Activated naive CD8-positive, alpha-beta T cell treated with anti-CD3 and anti-CD28 coated beads for 36 hours (primary cell): ENCODE results near the gene ADSS1. TPM values are rescaled to one million over a fixed set of nuclear protein-coding genes. Genes with fewer than 3 reads are reported as not detected.

Experiments used
- DNase-seq: peaks from one replicate; pipeline ENCODE4 v3.0.0; 2021
- H3K27ac Mint-ChIP-seq: one replicate; pipeline ENCODE4 v1.8.0; 2022; ENCODE audit warnings: mild to moderate bottlenecking, moderate library complexity, mixed read lengths
- H3K27me3 Mint-ChIP-seq: one replicate; pipeline ENCODE4 v1.8.0; 2022; ENCODE audit warnings: mild to moderate bottlenecking, mixed read lengths
- H3K36me3 Mint-ChIP-seq: one replicate; pipeline ENCODE4 v1.8.0; 2021; ENCODE audit warnings: mild to moderate bottlenecking, mixed read lengths
- H3K4me1 Mint-ChIP-seq: one replicate; pipeline ENCODE4 v1.8.0; 2021; ENCODE audit warnings: mixed read lengths
- H3K4me3 Mint-ChIP-seq: one replicate; pipeline ENCODE4 v1.8.0; 2022; ENCODE audit warnings: mild to moderate bottlenecking, moderate library complexity, mixed read lengths
- H3K9me3 Mint-ChIP-seq: one replicate; pipeline ENCODE4 v1.8.0; 2022; ENCODE audit warnings: mixed read lengths
- total RNA-seq, 2 experiments: library from RNA; stranded (reverse); gene quantifications; one replicate each; pipeline ENCODE4 v1.2.3, GENCODE V29; 2021

The ADSS1 gene
- total RNA-seq, 2 experiments from 2014 or later = 0.87 to 1.7 TPM

- no peak for DNase-seq
- Mint-ChIP-seq H3K27me3 (no peaks in the 10 kb centered on the region), H3K36me3 (peaks cover 25% of the 10 kb centered on the region), H3K9me3 (no peaks in the 10 kb centered on the region), H3K4me3 (peak overlapping the region; percentile 98), H3K4me1 (peaks cover 39% of the 10 kb centered on the region), H3K27ac (peak overlapping the region; percentile 89)
Observed at GRCh38 chr14:104752423-104752734, 28.4 kb downstream of the ADSS1 start.

- Mint-ChIP-seq H3K4me1 (peaks cover 39% of the 10 kb centered on the region), H3K27me3 (no peaks in the 10 kb centered on the region), H3K27ac (peak within 1 kb of the TSS; percentile 89), H3K36me3 (peaks cover 25% of the 10 kb centered on the region), H3K4me3 (peak within 1 kb of the TSS; percentile 98), H3K9me3 (no peaks in the 10 kb centered on the region)
- DNase-seq = peak; percentile 100
Observed at GRCh38 chr14:104752735-104753527, 28.9 kb downstream of the ADSS1 start, which contains the start of gene SIVA1. TSS of gene SIVA1 (plus strand) at chr14:104753147. CDS start at chr14:104753202, 55 bp downstream.

GRCh38 chr14:104753528-104754212 lies 29.6 kb downstream of the ADSS1 start:
- Mint-ChIP-seq H3K9me3 (no peaks in the 10 kb centered on the region), H3K27me3 (no peaks in the 10 kb centered on the region), H3K27ac (peak overlapping the region; percentile 89), H3K36me3 (peaks cover 25% of the 10 kb centered on the region), H3K4me3 (peak overlapping the region; percentile 98), H3K4me1 (peaks cover 39% of the 10 kb centered on the region)
- DNase-seq = no peak

- Mint-ChIP-seq H3K9me3 (no peaks in the 10 kb centered on the region), H3K27ac (peak overlapping the region; percentile 89), H3K4me1 (peaks cover 42% of the 10 kb centered on the region), H3K36me3 (peaks cover 29% of the 10 kb centered on the region), H3K27me3 (no peaks in the 10 kb centered on the region), H3K4me3 (peak overlapping the region; percentile 98)
- DNase-seq = no peak
Observed at GRCh38 chr14:104754213-104754851, 30.3 kb downstream of the ADSS1 start.

- no peaks in the 10 kb centered on the region for H3K9me3 Mint-ChIP-seq
- H3K4me3 Mint-ChIP-seq = peak overlapping the region; percentile 98
- no peak overlapping the region for H3K27ac Mint-ChIP-seq
- H3K4me1 Mint-ChIP-seq = peaks cover 42% of the 10 kb centered on the region
- peaks cover 29% of the 10 kb centered on the region for H3K36me3 Mint-ChIP-seq
- DNase-seq = no peak
- H3K27me3 Mint-ChIP-seq = no peaks in the 10 kb centered on the region
Observed at GRCh38 chr14:104755621-104756020, 31.6 kb downstream of the ADSS1 start.

GRCh38 chr14:104756477-104757237 lies 32.6 kb downstream of the ADSS1 start:
- Mint-ChIP-seq H3K27ac (peak overlapping the region; percentile 77), H3K9me3 (no peaks in the 10 kb centered on the region), H3K4me3 (peak overlapping the region; percentile 34), H3K36me3 (peaks cover 34% of the 10 kb centered on the region), H3K4me1 (peaks cover 42% of the 10 kb centered on the region), H3K27me3 (no peaks in the 10 kb centered on the region)
- no peak for DNase-seq

- peaks cover 37% of the 10 kb centered on the region for H3K36me3 Mint-ChIP-seq
- H3K4me3 Mint-ChIP-seq = peak overlapping the region; percentile 26
- H3K27me3 Mint-ChIP-seq = no peaks in the 10 kb centered on the region
- no peaks in the 10 kb centered on the region for H3K9me3 Mint-ChIP-seq
- peak overlapping the region; percentile 77 for H3K27ac Mint-ChIP-seq
- peaks cover 42% of the 10 kb centered on the region for H3K4me1 Mint-ChIP-seq
- DNase-seq = no peak
Observed at GRCh38 chr14:104757238-104757585, 33.2 kb downstream of the ADSS1 start.

- peaks cover 38% of the 10 kb centered on the region for H3K36me3 Mint-ChIP-seq
- peaks cover 42% of the 10 kb centered on the region for H3K4me1 Mint-ChIP-seq
- no peak overlapping the region for H3K4me3 Mint-ChIP-seq
- no peaks in the 10 kb centered on the region for H3K9me3 Mint-ChIP-seq
- peak overlapping the region; percentile 13 for H3K27ac Mint-ChIP-seq
- H3K27me3 Mint-ChIP-seq = no peaks in the 10 kb centered on the region
- DNase-seq = no peak
Observed at GRCh38 chr14:104757681-104758392, 33.8 kb downstream of the ADSS1 start.

GRCh38 chr14:104758981-104759969 lies 35.2 kb downstream of the ADSS1 start:
- no peaks in the 10 kb centered on the region for H3K9me3 Mint-ChIP-seq
- H3K27ac Mint-ChIP-seq = no peak overlapping the region

GRCh38 chr14:104765517-104765916 lies 41.5 kb downstream of the ADSS1 start:
- H3K27me3 Mint-ChIP-seq = no peaks in the 10 kb centered on the region
- H3K9me3 Mint-ChIP-seq = no peaks in the 10 kb centered on the region
- H3K4me3 Mint-ChIP-seq = no peak overlapping the region
- peaks cover 9% of the 10 kb centered on the region for H3K4me1 Mint-ChIP-seq
- peaks cover 16% of the 10 kb centered on the region for H3K36me3 Mint-ChIP-seq
- DNase-seq = no peak
- H3K27ac Mint-ChIP-seq = no peak overlapping the region

More at GRCh38 chr14:104758981-104759969, 35.2 kb downstream of the ADSS1 start:
- H3K36me3 Mint-ChIP-seq = peaks cover 31% of the 10 kb centered on the region
- H3K4me1 Mint-ChIP-seq = peaks cover 34% of the 10 kb centered on the region
- H3K27me3 Mint-ChIP-seq = no peaks in the 10 kb centered on the region
- DNase-seq = no peak
- no peak overlapping the region for H3K4me3 Mint-ChIP-seq

GRCh38 chr14:104766256-104766862 lies 42.3 kb downstream of the ADSS1 start:
- no peak overlapping the region for H3K27ac Mint-ChIP-seq
- no peaks in the 10 kb centered on the region for H3K27me3 Mint-ChIP-seq
- DNase-seq = no peak
- H3K9me3 Mint-ChIP-seq = peaks cover 3% of the 10 kb centered on the region
- H3K36me3 Mint-ChIP-seq = peaks cover 20% of the 10 kb centered on the region
- H3K4me3 Mint-ChIP-seq = no peak overlapping the region
- H3K4me1 Mint-ChIP-seq = peaks cover 9% of the 10 kb centered on the region

GRCh38 chr14:104766863-104767633 lies 43.0 kb downstream of the ADSS1 start:
- no peak overlapping the region for H3K27ac Mint-ChIP-seq
- peaks cover 25% of the 10 kb centered on the region for H3K36me3 Mint-ChIP-seq
- H3K4me3 Mint-ChIP-seq = no peak overlapping the region
- no peak for DNase-seq
- peaks cover 9% of the 10 kb centered on the region for H3K4me1 Mint-ChIP-seq
- peaks cover 3% of the 10 kb centered on the region for H3K9me3 Mint-ChIP-seq
- no peaks in the 10 kb centered on the region for H3K27me3 Mint-ChIP-seq

GRCh38 chr14:104767634-104767918 lies 43.5 kb downstream of the ADSS1 start:
- Mint-ChIP-seq H3K27me3 (no peaks in the 10 kb centered on the region), H3K36me3 (peaks cover 23% of the 10 kb centered on the region), H3K4me3 (no peak overlapping the region), H3K9me3 (peaks cover 3% of the 10 kb centered on the region), H3K27ac (no peak overlapping the region), H3K4me1 (peaks cover 9% of the 10 kb centered on the region)
- no peak for DNase-seq
